Measurements from ENCODE around the gene ICAM3. TPM values are rescaled to one million over a fixed set of nuclear protein-coding genes. Genes with fewer than 3 reads are reported as not detected.
"Not testable (repeated sequence)": the region's sequence is repeated elsewhere in the genome, so short reads cannot be mapped to it uniquely, and the experiment has no call there.

ICAM3 gene, protein sequence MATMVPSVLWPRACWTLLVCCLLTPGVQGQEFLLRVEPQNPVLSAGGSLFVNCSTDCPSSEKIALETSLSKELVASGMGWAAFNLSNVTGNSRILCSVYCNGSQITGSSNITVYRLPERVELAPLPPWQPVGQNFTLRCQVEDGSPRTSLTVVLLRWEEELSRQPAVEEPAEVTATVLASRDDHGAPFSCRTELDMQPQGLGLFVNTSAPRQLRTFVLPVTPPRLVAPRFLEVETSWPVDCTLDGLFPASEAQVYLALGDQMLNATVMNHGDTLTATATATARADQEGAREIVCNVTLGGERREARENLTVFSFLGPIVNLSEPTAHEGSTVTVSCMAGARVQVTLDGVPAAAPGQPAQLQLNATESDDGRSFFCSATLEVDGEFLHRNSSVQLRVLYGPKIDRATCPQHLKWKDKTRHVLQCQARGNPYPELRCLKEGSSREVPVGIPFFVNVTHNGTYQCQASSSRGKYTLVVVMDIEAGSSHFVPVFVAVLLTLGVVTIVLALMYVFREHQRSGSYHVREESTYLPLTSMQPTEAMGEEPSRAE
- 7.8 and 8.7 TPM in 2 replicates for total RNA-seq

DNA sequence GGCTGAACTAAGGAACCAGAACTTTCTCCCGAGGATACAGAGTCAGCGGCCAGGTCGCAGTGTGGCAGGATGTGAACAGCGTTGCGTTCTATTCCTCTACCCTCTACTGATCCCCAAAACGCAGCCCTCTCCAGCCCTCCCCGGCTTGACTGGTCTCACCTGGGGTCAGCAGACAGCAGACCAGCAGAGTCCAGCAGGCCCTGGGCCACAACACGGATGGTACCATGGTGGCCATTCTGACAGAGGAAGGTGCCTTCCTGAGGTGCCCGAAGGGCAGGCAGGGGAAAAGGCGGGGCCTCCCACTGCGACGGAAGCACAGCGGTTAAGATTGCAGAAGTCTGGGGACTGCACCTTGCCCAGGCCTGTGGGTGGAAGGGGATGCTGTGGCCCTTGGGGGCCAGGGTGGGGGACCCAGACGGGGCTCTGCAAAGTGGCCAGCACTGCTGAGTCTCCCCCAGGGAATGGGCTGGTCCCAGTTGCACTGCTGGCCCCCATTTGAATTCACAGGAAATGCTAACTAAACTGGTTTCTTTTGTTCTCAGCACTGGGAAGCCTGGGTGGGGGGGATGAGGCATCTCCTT lies at the start of gene ICAM3:
Gene ICAM3, minus strand, starts transcription at position 245 of the 581 bp plus-strand sequence. Its CDS starts 10 bp downstream, at position 235.
- no peak for DNase-seq (ENCODE audit: low read depth in 2 of 2)

DNA sequence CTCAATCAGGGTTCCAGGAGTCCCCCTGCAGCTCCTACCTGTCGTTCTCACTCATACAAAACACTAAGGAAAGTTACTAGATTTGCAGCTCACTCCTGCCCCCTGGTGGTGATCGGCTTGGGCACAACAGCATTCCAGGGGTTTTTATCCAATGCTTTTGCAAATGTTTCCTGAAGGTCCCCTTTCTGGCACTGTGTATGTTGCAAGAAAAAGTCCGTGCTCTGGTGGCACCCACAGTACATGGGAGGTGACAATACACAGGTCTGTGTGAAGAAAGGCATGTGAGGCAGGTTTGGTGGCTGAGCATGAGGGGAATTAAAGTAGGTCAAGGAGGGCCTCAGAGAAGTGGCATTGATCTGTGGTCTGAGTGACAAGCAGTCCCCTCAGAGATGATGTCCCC lies 49.5 kb upstream of the ICAM3 start:
- DNase-seq (ENCODE audit: low read depth in 2 of 2), result peak; percentile 81 to 89

DNA sequence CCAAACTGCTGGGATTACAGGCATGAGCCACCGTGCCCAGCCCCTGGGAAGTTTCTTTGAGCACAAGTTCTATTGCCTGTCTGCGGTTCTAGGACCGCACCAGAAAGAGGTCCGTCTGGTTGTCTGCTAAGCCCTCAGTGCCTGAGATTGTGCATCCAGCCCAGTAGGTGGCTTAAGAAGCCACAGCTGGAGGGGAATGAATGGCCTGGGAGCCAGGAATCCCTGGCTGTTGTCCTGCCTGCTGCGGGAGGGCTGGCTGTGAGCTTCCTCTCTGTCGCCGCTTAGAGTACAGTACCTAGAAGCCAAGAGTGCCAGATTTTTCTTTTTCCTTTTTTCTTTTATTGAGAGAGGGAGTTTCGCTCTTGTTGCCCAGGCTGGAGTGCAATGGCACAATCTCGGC lies 45.2 kb upstream of the ICAM3 start:
- no peak for DNase-seq (ENCODE audit: low read depth in 2 of 2)

DNA sequence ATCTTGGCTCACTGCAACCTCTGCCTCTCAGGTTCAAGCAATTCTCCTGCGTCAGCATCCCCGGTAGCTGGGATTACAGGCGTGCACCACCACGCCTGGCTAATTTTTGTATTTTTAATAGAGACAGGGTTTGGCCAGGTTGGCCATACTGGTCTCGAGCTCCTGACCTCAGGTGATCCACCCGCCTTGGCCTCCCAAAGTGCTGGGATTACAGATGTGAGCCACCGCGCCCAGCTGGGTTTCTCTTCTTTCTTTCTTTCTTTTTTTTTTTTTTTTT lies 43.7 kb upstream of the ICAM3 start:
- not testable (repeated sequence) for DNase-seq (ENCODE audit: low read depth in 2 of 2)

DNA sequence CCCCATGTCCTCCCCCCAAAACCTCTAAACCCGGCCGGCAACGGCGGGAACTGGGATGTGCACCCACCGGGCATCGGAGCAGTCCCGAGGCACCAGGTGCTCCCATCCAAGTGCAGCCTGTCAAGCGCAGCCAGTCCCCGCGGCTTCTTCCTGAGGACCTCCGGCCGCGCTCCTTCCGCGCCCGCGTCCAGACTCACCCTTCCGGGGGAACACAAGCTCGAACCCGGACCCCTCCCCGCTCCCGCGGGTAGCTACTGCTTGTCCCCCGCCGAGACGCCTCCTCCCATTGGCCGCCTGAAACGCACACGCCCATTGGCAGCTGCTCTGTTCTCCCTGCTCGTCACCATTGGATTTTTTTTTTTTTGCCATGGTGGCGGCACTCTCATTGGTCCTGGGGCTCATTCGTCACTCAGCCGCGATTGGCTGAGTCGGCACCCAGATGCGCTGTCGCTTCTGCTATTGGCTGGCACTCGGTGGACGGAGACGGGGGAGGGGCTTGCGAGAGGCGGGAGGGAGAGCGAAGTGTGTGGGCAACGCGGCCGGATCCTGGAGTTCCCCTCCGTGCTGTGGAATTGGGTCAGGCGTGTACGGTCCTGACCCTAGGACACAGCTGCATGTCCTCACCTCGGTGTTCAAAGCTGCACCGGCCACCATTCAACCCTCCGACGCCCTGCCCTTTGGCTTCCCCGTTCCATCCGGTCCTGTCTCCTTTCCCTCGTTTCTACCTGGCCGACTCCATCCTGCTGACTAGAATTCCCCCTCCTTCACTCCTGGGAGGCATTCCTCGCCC lies 41.1 kb upstream of the ICAM3 start, which contains the start of gene TYK2:
Gene TYK2, minus strand, starts transcription at position 260 of the 790 bp plus-strand sequence. CDS start 2,166 bp downstream, outside the sequence.
- peak; percentile 99 for DNase-seq (ENCODE audit: low read depth in 2 of 2)

DNA sequence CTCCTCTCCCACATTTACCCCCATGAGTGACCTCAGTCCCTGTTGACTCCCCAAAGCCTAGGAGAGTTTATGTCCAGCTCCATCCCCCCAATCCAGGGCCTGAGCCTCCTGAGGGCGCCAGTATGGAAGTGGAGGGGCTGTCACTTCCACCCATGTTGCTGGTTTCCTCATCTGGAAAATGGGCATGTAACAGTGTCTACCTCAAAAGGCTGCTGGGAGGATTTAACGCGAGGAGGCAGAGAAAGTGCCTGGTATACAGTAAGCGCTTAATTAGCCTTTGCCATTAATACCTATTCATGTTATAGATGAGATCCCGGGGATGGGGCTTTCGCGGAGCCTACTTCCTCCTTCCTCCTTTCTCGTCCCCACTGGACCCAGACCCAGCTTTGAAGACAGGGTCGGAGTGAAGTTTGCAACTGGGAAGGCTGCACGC lies 40.5 kb upstream of the ICAM3 start:
- no peak for DNase-seq (ENCODE audit: low read depth in 2 of 2)

DNA sequence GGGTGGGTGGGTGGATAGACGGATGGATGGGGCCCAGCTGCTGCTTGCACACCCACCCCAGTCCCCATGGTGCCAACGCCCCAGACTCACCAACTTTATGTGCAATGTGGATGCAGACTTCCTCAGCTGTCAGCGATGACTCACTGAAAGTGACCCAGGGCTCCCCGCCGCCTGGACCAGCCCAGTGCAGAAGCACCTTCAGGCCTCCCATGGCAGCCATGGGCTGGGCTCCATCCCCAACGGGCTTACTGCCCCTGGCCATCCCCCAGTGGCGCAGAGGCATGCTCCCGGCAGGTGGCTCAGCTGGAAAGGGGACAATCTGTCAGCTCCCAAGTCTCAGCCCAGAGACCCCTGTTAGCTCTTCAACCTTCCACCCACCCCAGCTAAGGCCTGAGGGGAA lies 38.7 kb upstream of the ICAM3 start:
- no peak for DNase-seq (ENCODE audit: low read depth in 2 of 2)

DNA sequence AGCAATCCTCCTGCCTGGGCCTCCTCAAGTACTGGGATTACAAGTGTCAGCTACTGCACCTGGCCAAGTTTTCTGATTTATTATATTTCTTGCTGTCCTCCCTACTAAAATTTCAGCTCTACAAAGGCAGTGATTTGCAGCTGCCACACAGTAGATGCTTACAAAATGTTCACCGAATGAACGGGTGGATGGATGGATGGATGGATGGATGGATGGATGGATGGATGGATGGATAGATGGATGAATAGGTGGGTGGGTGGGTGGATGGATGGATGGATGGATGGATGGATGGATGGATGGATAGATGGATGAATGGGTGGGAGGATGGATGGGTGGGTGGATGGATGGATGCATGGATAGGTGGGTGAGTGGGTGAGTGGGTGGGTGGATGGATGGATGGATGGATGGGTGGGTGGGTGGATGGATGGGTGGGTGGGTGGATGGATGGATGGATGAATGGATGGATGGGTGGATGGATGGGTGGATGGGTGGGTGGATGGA lies 37.8 kb upstream of the ICAM3 start:
- not testable (repeated sequence) for DNase-seq (ENCODE audit: low read depth in 2 of 2)

DNA sequence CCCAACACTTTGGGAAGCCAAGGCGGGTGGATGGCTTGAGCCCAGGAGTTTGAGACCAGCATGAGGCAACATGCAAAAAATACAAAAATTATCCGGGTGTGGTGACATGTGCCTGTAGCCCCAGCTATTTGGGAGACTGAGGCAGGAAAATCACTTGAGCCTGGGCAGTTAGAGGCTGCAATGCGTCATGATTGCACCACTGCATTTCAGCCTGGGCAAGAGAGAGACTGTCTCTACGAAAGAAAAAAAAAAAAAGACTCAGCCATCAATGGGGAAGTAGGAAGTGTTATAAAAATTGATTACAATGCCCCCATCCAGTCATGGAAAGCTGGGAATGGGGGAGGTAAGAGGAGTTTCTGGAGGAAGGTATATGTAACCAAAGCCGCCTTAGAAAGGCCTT lies 35.5 kb upstream of the ICAM3 start:
- no peak for DNase-seq (ENCODE audit: low read depth in 2 of 2)

DNA sequence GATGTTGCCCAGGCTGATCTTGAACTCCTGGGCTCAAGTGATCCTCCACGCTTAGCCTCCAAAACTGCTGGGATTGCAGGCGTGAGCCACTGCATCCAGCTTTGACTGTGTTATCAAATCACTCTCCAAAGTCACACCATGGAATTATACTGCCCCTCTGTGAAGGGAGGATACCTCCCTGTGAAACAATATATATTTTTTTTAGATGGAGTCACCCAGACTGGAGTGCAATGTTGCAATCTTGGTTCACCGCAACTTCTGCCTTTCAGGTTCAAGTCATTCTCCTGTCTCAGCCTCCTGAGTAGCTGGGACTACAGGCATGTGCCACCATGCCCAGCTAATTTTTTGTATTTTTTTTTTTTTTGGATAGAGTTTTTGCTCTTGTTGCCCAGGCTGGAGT lies 33.3 kb upstream of the ICAM3 start:
- no peak for DNase-seq (ENCODE audit: low read depth in 2 of 2)

DNA sequence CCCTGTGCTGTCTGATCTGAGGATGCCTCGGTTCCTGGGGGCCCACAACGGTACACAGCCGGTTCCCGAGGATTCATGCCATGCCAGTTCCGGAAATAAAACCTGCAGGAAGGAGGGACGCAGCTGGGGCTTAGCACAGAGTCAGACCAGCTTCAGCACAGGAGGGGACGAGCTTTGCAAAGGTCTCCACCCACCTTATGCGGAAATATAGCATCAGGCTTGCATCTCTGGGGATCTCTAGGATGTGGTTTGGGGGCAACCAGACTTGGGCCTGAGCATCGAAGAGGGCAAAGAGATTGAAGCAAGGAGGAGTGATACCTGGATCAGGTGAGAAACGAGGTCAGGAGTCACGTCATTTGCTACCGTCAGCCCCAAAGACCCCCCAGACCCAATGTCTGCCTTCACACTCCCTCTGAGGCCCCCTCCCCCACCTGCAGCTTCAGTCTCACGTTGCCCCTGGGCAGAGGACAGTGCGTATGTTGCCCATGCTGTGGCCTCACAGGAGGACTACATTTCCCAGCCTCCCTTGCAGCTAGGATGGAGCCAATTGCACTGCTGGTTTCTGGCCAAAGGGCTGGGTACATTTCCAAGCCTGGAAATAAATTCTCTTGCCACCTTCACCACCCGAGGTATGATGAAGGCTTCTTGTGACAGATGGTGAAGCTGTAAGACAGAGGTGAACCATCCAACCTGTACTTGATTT lies 28.8 kb upstream of the ICAM3 start:
- DNase-seq (ENCODE audit: low read depth in 2 of 2), result no peak

DNA sequence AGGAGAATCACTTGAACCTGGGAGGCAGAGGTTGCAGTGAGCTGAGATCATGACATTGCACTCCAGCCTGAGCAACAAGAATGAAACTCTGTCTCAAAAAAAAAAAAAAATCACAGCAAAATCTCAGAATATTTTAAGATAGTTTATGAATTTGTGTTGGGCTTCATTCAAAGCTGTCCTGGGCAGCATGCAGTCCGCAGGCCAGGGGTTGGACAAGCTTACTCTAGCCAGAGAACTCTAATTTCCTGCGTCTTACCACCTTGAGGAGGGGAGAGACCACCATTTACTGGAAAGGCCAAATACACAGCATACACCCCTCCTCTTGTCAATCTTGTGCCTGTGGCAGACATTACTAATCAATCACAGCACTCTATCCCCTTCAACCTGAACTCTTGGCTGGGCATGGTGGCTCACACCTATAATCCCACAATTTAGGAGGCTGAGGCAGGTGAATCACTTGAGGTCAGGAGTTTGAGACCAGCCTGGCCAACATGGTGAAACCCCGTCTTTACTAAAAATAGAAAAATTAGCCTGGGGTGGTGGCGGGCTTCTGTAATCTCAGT lies 27.6 kb upstream of the ICAM3 start:
- DNase-seq (ENCODE audit: low read depth in 2 of 2), result not testable (repeated sequence)

DNA sequence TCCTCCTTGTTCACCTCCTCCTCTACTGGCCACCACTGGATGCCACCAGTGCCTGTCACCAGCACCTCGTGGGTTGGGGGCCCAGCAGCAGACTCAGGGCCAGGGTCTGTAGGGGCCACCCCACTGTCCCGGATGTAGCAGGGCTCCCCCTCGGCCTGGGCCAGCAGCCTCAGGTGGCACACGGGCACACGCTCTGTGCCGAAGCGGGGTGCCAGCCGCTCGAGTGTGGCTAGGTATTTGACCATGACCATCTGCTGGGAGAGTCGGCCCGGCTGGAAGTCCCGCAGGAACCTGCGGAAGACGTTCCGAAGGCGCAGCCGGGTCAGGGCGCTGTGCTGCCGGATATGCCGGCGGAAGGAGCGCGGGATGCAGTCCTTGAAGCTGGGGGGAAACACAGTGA lies 26.1 kb upstream of the ICAM3 start:
- DNase-seq (ENCODE audit: low read depth in 2 of 2), result no peak

DNA sequence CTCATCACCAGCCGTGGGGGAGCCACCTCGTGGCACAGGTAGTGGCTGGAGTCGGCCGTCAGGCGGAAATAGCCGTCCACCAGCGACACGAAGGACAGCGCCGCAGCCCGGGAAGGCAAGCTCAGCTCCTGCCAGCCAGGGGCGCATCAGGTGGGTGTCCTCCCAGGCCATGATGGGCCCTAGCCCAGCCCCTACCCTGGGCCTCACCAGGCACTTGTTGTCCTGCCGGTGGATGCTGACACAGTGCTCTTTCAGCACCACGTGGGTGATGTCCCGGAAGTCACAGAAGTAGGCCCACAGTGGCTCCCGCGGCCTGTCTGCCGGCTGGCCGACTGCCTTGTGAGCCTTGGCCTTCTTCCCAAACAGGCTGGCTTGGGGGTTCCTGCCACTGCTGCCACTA lies 25.2 kb upstream of the ICAM3 start:
- peak in 1 of 2 donors; percentile 12 for DNase-seq (ENCODE audit: low read depth in 2 of 2)

DNA sequence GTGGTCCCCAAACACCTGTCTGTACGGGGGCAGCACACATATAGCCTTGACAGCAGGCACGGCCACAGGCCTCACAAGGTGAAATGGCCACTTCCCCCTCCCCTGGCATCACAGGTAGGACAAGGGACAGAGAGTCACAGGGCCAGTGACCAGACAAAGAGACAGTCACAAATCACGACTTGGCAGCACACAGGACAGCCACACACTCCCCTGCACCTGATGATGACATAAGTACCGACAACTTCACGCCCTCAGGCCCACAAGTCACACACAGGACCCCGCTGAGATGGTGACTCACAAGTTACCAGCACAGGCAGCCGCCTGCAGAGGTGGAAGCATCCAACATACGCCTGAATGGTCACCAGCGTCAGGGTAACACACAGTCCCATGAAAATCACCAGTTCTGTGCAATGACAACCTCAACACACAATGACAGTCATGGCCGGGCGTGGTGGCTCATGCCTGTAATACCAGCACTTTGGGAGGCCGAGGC lies 24.4 kb upstream of the ICAM3 start:
- no peak for DNase-seq (ENCODE audit: low read depth in 2 of 2)

DNA sequence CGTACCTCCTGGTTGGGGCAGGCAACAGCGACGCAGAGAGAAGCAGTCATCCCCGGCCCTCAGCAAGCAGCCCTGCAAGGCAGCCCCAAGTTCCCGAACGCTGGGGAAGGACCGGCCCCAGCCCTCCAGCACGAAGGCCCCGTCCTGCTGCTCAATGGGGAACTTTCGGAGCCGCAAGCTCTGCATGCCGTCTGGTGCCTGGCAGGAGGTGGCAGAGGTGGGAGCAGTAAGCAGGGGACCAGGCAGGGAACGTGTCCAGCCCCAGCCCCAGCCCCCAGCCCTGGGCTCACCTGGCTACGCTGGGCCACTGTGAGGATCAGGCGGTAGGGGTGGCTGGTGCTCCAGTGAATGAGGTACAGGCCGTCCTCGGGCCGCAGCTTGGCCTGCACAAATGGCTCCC lies 22.8 kb upstream of the ICAM3 start:
- no peak for DNase-seq (ENCODE audit: low read depth in 2 of 2)

DNA sequence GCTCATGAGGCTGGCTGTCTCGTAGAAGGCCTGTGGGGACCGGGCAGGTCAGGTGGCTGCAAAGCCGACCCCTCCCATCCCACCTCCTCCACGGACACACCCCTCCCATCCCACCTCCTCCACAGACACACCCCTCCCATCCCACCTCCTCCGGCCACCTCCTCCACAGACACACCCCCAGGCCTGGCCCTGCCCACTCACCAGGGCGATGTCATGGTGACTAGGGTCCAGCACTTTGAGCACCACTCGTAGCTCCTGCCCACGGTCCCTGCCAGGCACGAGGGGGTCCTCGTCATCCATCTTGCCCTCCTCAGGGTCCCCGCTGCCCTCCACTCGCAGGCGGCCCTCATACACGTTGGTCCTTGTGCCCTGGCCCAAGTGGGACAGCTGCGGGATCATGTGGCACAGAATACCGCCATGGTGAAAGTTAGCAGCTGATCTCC lies 22.2 kb upstream of the ICAM3 start:
- DNase-seq (ENCODE audit: low read depth in 2 of 2), result no peak

DNA sequence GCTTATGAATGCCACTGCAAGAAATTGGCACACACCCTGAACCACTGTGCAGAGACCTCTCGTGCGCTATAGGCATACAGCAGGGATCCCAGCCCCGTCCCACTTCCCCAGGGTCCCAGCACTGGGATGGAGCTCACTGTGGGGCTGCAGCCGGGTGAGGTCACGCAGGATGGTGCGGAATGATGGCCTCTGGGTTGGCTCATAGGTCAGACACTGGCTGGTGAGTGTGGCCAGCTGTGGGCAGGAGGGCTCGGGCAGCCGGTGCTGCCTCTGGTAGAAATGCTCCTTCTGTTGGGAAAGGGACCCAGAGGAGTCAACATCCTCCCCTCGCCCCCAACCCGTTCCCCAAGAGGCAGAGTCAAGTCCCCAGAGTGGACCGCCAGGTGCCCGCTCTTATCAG lies 17.0 kb upstream of the ICAM3 start:
- DNase-seq (ENCODE audit: low read depth in 2 of 2), result no peak

DNA sequence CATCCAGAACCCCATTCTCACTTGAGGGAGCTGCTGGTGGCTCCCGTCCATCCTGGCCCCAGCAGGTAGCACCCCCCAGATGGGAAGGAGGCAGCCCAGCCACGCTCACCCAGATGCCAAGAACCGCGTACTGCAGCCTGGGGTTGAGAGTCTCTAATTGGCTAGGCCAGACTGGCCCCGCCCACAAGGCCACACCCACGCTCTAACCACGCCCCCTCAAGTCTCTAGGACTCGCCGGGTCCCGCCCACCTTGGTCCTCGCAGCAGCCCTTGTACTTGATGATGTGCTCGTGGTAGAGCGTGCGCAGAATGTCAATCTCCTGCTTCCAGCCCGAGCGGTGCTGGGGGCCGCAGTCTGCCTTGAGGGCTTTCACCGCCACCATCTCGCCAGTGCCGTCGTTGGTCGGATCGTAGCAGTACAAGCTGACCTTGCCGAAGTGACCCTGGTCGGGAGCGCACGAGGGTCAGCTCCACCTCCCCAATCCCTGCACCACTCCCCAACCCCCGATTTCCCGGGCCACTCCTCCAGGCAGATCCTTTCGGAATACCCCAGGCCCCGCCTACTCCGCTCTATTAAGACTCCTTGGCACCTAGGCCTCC lies 14.5 kb upstream of the ICAM3 start:
- DNase-seq (ENCODE audit: low read depth in 2 of 2), result peak in 1 of 2 donors; percentile 45

Data from lung microvascular endothelial cell (primary cell).